CD14-positive monocyte (primary cell): ENCODE measurements around the gene RBKS. TPM values are rescaled to one million over a fixed set of nuclear protein-coding genes. Genes with fewer than 3 reads are reported as not detected.

Experiments
- DNase-seq, 3 donors: peaks; one replicate each; pipeline ENCODE4 v3.0.0-alpha.2; 2011 to 2022
- H2AFZ ChIP-seq: 2 replicates; pipeline ENCODE4 v1.6.0; 2012; ENCODE audit warnings: mild to moderate bottlenecking, low read depth, low read length, inconsistent platforms; ENCODE audit not compliant: insufficient read depth, poor library complexity, severe bottlenecking
- H3K27ac ChIP-seq, 2 donors: 1 replicate in 1 of 2; 2 replicates in 1 of 2; pipeline ENCODE4 v1.5.1; 2012 to 2013; ENCODE audit warnings: low read length in 2 of 2, control low read depth in 1 of 2, inconsistent platforms in 1 of 2, low read depth in 1 of 2, mild to moderate bottlenecking in 1 of 2
- H3K27me3 ChIP-seq, 2 donors: one replicate each; pipeline versions ENCODE4 v1.6.0 to v1.6.1; 2011 to 2013; ENCODE audit warnings: low read length in 2 of 2; ENCODE audit not compliant: control insufficient read depth in 2 of 2, insufficient read depth in 2 of 2
- H3K36me3 ChIP-seq, 2 donors: replicated peaks in 1 of 2; 1 replicate in 1 of 2; 2 replicates in 1 of 2; pipeline versions ENCODE4 v1.5.1 to v1.6.1; 2012 to 2013; ENCODE audit warnings: low read length in 2 of 2, control low read depth in 1 of 2, inconsistent platforms in 1 of 2, mild to moderate bottlenecking in 1 of 2; ENCODE audit not compliant: insufficient read depth in 2 of 2, control insufficient read depth in 1 of 2
- H3K4me1 ChIP-seq, 2 donors: 1 replicate in 1 of 2; 2 replicates in 1 of 2; pipeline versions ENCODE4 v1.5.1 to v1.6.1; 2012 to 2013; ENCODE audit warnings: low read length in 2 of 2, control low read depth in 1 of 2, inconsistent platforms in 1 of 2, mild to moderate bottlenecking in 1 of 2, moderate library complexity in 1 of 2; ENCODE audit not compliant: insufficient read depth in 2 of 2, control insufficient read depth in 1 of 2
- H3K4me2 ChIP-seq: replicated peaks from 2 replicates; pipeline ENCODE3; 2012; ENCODE audit warnings: low read length, moderate library complexity, mild to moderate bottlenecking; ENCODE audit not compliant: poor library complexity, severe bottlenecking; ENCODE audit errors: extremely low read depth
- H3K4me3 ChIP-seq, 3 experiments: fragments of 200-600 bp in 1 of 3; sonication (generic) in 1 of 3; replicated peaks in 1 of 3; 1 replicate in 2 of 3; 2 replicates in 1 of 3; pipeline ENCODE4 v1.5.1; 2011 to 2013; ENCODE audit warnings: low read length in 3 of 3, mild to moderate bottlenecking in 3 of 3, control low read depth in 2 of 3, low read depth in 2 of 3, inconsistent platforms in 1 of 3, moderate library complexity in 1 of 3
- H3K79me2 ChIP-seq: 2 replicates; pipeline ENCODE4 v1.6.0; 2012; ENCODE audit warnings: mild to moderate bottlenecking, control low read depth, inconsistent platforms, low read length, moderate library complexity; ENCODE audit not compliant: insufficient read depth
- H3K9ac ChIP-seq: 2 replicates; pipeline ENCODE4 v1.6.0; 2017; ENCODE audit warnings: low read length, mild to moderate bottlenecking; ENCODE audit not compliant: insufficient read depth, poor library complexity, severe bottlenecking
- H3K9me3 ChIP-seq, 2 donors: replicated peaks in 1 of 2; 1 replicate in 1 of 2; 2 replicates in 1 of 2; pipeline versions ENCODE4 v1.5.1 to v1.6.1; 2012 to 2013; ENCODE audit warnings: low read length in 2 of 2, control low read depth in 1 of 2; ENCODE audit not compliant: control insufficient read depth in 1 of 2, insufficient read depth in 1 of 2
- H4K20me1 ChIP-seq: 2 replicates; pipeline ENCODE4 v1.6.0; 2012; ENCODE audit warnings: mild to moderate bottlenecking, low read length, control low read depth, moderate library complexity; ENCODE audit not compliant: insufficient read depth
- H3K27ac Mint-ChIP-seq, 7 donors: one replicate each; pipeline ENCODE4 v1.8.0; 2020; ENCODE audit warnings: mild to moderate bottlenecking in 7 of 7, mixed read lengths in 7 of 7, moderate library complexity in 6 of 7, inconsistent platforms in 2 of 7
- H3K27me3 Mint-ChIP-seq, 3 donors: one replicate each; pipeline ENCODE4 v1.8.0; 2021 to 2022; ENCODE audit warnings: low read depth in 3 of 3, mild to moderate bottlenecking in 3 of 3, mixed read lengths in 3 of 3, moderate library complexity in 3 of 3, inconsistent platforms in 1 of 3
- H3K36me3 Mint-ChIP-seq, 2 donors: one replicate each; pipeline ENCODE4 v1.8.0; 2020; ENCODE audit warnings: mixed read lengths in 2 of 2, inconsistent platforms in 1 of 2, mild to moderate bottlenecking in 1 of 2
- H3K4me1 Mint-ChIP-seq: one replicate; pipeline ENCODE4 v1.8.0; 2020; ENCODE audit warnings: mild to moderate bottlenecking, mixed read lengths
- H3K4me3 Mint-ChIP-seq, 2 donors: one replicate each; pipeline ENCODE4 v1.8.0; 2020; ENCODE audit warnings: mild to moderate bottlenecking in 2 of 2, mixed read lengths in 2 of 2, moderate library complexity in 1 of 2
- H3K9me3 Mint-ChIP-seq, 7 donors: one replicate each; pipeline ENCODE4 v1.8.0; 2020 to 2022; ENCODE audit warnings: mixed read lengths in 7 of 7, mild to moderate bottlenecking in 6 of 7, moderate library complexity in 6 of 7, inconsistent platforms in 2 of 7
- CTCF ChIP-seq: fragments of 200-600 bp; IDR thresholded peaks from one replicate; pipeline ENCODE4 v1.8.0; 2022; ENCODE audit warnings: antibody characterized with exemption, mild to moderate bottlenecking
- WGBS: methylation state at CpG from one replicate; pipeline ENCODE4 v1.1.5; 2013; ENCODE audit warnings: missing lambda C conversion rate; ENCODE audit not compliant: insufficient coverage; 5-methylcytosine and 5-hydroxymethylcytosine counted together
- intact Hi-C, 2 donors: fragments of 100-400 bp; cut with micrococcal nuclease; formaldehyde crosslinking; loops; one replicate each; pipeline versions ENCODE4 v1.15.0 to v1.15.1; 2023
- polyA plus RNA-seq, 3 donors: library from polyadenylated mRNA; depleted of rRNA in 1 of 3; unstranded in 2 of 3; stranded (reverse) in 1 of 3; fragments of 300-500 nt in 2 of 3; fragments of >200 nt in 1 of 3; fragmentation: Illumina TruSeq in 2 of 3; gene quantifications; 1 replicate in 2 of 3; 2 replicates in 1 of 3; pipeline ENCODE4 v1.2.3, GENCODE V29; 2012 to 2021

The RBKS gene
- polyA plus RNA-seq, 3 donors, result 3.9 to 39.1 (median 4.3) TPM

- H3K4me3 ChIP-seq, result peak overlapping the region in 1 of 3 experiments; percentile 10
- Mint-ChIP-seq H3K4me3 (no peak overlapping the region), H3K36me3 (peaks cover 27 to 36% of the 10 kb centered on the region in 2 donors), H3K27ac (peak overlapping the region in 5 of 7 donors; percentile 50 to 100 (median 76)), H3K4me1 (peaks cover 79% of the 10 kb centered on the region), H3K9me3 (no peaks in the 10 kb centered on the region), H3K27me3 (peaks cover 0 to 7% (median 0%) of the 10 kb centered on the region in 3 donors)
- no peaks in the 10 kb centered on the region for H4K20me1 ChIP-seq
- H3K4me2 ChIP-seq, result peak overlapping the region; percentile 24
- peaks cover 65 to 82% of the 10 kb centered on the region in 2 donors for H3K4me1 ChIP-seq
- no peak for DNase-seq
- intact Hi-C loops, result loop anchor here (5.0 to 10.0 kb wide), 3 partner anchors 59 to 502 kb away; partner anchors contain the start of gene FOSL2 (in 2 of the 2)
- TF ChIP-seq CTCF, result no peak
- H3K79me2 ChIP-seq, result peaks cover 88% of the 10 kb centered on the region
- no peaks in the 10 kb centered on the region for H3K27me3 ChIP-seq
- H3K27ac ChIP-seq, result peak overlapping the region in 1 of 2 donors; percentile 17
- H3K36me3 ChIP-seq, result peaks cover 3 to 10% of the 10 kb centered on the region in 2 donors
- no peaks in the 10 kb centered on the region for H3K9me3 ChIP-seq
- WGBS, result no CpG with 5 or more reads among the region's 3 CpGs
- H3K9ac ChIP-seq, result no peak overlapping the region
- no peak overlapping the region for H2AFZ ChIP-seq
Measured at GRCh38 chr2:27893006-27893405, 2.8 kb upstream of the RBKS start.

- H3K4me3 ChIP-seq, result peak overlapping the region in 1 of 3 experiments; percentile 87
Measured at GRCh38 chr2:27891673-27892105, 1.5 kb upstream of the RBKS start.

More at GRCh38 chr2:27891673-27892105, 1.5 kb upstream of the RBKS start:
- Mint-ChIP-seq H3K4me1 (peaks cover 77% of the 10 kb centered on the region), H3K27ac (peak overlapping the region; percentile 100), H3K9me3 (no peaks in the 10 kb centered on the region), H3K27me3 (peaks cover 0 to 4% (median 0%) of the 10 kb centered on the region in 3 donors), H3K36me3 (peaks cover 18 to 27% of the 10 kb centered on the region in 2 donors), H3K4me3 (peak overlapping the region; percentile 71 to 86)
- Histone ChIP-seq H3K4me2 (peak overlapping the region; percentile 86), H3K27me3 (no peaks in the 10 kb centered on the region), H3K9me3 (no peaks in the 10 kb centered on the region), H3K9ac (peak overlapping the region; percentile 95), H3K27ac (peak overlapping the region; percentile 99 to 100), H3K79me2 (peaks cover 97% of the 10 kb centered on the region), H2AFZ (no peak overlapping the region), H3K36me3 (peaks cover 3 to 8% of the 10 kb centered on the region in 2 donors), H4K20me1 (no peaks in the 10 kb centered on the region), H3K4me1 (peaks cover 57 to 81% of the 10 kb centered on the region in 2 donors)
- no peak for TF ChIP-seq CTCF
- WGBS, result no CpG with 5 or more reads among the region's 5 CpGs
- DNase-seq, result peak; percentile 39 to 52 (median 39)
- intact Hi-C loops, result loop anchor here (5.0 to 10.0 kb wide), 3 partner anchors 61 to 503 kb away; partner anchors contain the start of gene FOSL2 (in 2 of the 2)
